ENCODE measurements around the gene EXOC3L4. TPM values are rescaled to one million over a fixed set of nuclear protein-coding genes. Genes with fewer than 3 reads are reported as not detected.

EXOC3L4 gene
- total and polyA plus RNA-seq, 2 donors (not counting 1 experiment from before 2014, with no cell fraction given) = 0.39 to 0.50 TPM

DNA sequence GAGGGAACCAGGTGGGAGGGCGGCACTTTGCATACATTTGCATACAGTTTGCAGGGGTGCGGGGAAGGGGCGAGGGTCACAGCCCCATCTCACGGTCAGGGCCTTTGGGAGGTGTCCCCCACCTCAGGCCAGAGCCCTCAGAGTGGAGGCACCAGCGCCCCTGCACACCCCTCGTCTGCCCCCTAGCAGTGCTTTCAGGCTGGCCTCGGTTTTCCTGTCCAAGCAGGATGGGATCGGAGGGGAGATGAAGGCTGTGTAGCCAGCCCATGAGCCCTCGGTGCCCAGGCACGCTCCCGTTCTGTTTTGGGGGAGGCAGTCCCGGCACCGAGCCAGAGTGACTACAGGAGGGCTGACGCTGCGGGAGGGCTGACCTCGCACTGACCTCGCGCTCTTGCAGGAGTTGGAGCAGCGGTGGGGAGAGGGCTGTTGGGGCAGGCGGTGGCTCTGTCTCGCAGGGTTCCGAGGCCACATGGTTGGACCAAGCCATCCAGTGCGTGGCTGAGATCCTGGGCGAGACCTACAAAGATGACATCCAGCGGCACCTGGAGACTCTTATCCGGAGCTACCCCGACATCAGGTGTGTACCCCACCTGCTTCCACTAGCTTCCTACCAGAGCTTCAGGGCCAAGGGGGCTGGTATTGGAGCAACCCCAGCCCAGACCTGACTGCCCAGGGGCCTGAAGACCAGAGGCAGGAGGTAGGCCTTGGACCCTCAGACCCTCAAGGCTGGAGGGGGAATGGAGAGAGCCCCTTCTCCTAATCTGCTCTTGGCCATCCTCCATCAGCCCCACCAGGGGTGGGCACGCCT lies 13.6 kb downstream of the EXOC3L4 start:
- DNase-seq (ENCODE audit: low read depth in 2 of 2) = no peak
- no peak overlapping the region for H3K4me2 ChIP-seq (ENCODE audit: extremely low read depth, insufficient read depth, low read length)
- peaks cover 26% of the 10 kb centered on the region for H3K4me1 ChIP-seq (ENCODE audit: control insufficient read depth, extremely low read depth, insufficient read depth, low read length)
- H3K4me3 ChIP-seq (replicated peaks in 1 of 4; ENCODE audit: control extremely low read depth in 1 of 4, insufficient read depth in 1 of 4, low read depth in 3 of 4, low read length in 4 of 4) = no peak overlapping the region
- H3K79me2 ChIP-seq (ENCODE audit: control insufficient read depth, insufficient read depth, low read length) = no peaks in the 10 kb centered on the region
- no peak overlapping the region for H3K27ac ChIP-seq (ENCODE audit: insufficient read depth, low read length)
- no peak overlapping the region for H3K9ac ChIP-seq (ENCODE audit: insufficient read depth, low read length)
- H2AFZ ChIP-seq (ENCODE audit: low read length) = no peak overlapping the region
- TF ChIP-seq, protein P1, sequence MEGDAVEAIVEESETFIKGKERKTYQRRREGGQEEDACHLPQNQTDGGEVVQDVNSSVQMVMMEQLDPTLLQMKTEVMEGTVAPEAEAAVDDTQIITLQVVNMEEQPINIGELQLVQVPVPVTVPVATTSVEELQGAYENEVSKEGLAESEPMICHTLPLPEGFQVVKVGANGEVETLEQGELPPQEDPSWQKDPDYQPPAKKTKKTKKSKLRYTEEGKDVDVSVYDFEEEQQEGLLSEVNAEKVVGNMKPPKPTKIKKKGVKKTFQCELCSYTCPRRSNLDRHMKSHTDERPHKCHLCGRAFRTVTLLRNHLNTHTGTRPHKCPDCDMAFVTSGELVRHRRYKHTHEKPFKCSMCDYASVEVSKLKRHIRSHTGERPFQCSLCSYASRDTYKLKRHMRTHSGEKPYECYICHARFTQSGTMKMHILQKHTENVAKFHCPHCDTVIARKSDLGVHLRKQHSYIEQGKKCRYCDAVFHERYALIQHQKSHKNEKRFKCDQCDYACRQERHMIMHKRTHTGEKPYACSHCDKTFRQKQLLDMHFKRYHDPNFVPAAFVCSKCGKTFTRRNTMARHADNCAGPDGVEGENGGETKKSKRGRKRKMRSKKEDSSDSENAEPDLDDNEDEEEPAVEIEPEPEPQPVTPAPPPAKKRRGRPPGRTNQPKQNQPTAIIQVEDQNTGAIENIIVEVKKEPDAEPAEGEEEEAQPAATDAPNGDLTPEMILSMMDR (conservative IDR thresholded peaks at IDR 0.05 in 1 of 2, IDR thresholded peaks at IDR 0.05 in 1 of 2; ENCODE audit: low read depth in 1 of 2, low read length in 2 of 2) = no peak
- TF ChIP-seq EZH2 (IDR thresholded peaks at IDR 0.05; ENCODE audit: low read length, missing control alignments) = no peak
- no peaks in the 10 kb centered on the region for H4K20me1 ChIP-seq (ENCODE audit: control insufficient read depth, extremely low read depth, insufficient read depth, low read length)
- H3K27me3 ChIP-seq (ENCODE audit: control insufficient read depth, insufficient read depth, low read length) = peaks cover 16% of the 10 kb centered on the region
- no peaks in the 10 kb centered on the region for H3K9me3 ChIP-seq (ENCODE audit: control insufficient read depth, insufficient read depth, low read depth, low read length)
- H3K36me3 ChIP-seq (ENCODE audit: control insufficient read depth, insufficient read depth, low read length) = no peaks in the 10 kb centered on the region

DNA sequence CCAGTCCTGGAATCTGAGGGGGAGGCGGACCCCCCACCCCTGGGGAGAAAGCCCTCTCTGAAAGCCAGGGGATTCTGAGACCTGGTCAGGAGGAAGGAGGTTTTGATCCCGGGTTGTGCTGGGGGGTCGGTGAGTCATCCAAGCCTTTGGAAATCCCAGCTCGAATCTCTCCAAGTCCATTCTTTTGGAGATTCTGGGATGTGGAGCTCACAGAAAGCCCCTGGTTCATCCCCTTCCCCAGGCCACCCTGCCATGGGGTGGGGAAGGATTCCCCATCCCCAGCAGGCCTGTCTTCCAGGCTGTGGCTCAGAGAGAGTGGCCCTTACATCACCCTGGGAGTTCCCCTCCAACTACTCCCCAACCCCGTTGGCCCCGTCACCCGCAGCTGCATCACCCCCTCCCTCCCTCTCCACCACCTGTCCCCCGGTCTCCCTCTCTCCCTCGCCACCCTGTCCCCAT lies 14.3 kb downstream of the EXOC3L4 start:
- DNase-seq (ENCODE audit: low read depth in 2 of 2) = peak; percentile 38 to 52
- Histone ChIP-seq H2AFZ (ENCODE audit: low read length) (no peak overlapping the region), H3K27ac (ENCODE audit: insufficient read depth, low read length) (no peak overlapping the region)

More for the DNA sequence above, 14.3 kb downstream of the EXOC3L4 start:
- Histone ChIP-seq H3K36me3 (ENCODE audit: control insufficient read depth, insufficient read depth, low read length) (no peaks in the 10 kb centered on the region), H3K4me2 (ENCODE audit: extremely low read depth, insufficient read depth, low read length) (no peak overlapping the region), H3K4me3 (replicated peaks in 1 of 4; ENCODE audit: control extremely low read depth in 1 of 4, insufficient read depth in 1 of 4, low read depth in 3 of 4, low read length in 4 of 4) (no peak overlapping the region), H3K4me1 (ENCODE audit: control insufficient read depth, extremely low read depth, insufficient read depth, low read length) (peaks cover 26% of the 10 kb centered on the region), H3K9me3 (ENCODE audit: control insufficient read depth, insufficient read depth, low read depth, low read length) (no peaks in the 10 kb centered on the region), H3K9ac (ENCODE audit: insufficient read depth, low read length) (no peak overlapping the region), H3K79me2 (ENCODE audit: control insufficient read depth, insufficient read depth, low read length) (no peaks in the 10 kb centered on the region), H3K27me3 (ENCODE audit: control insufficient read depth, insufficient read depth, low read length) (peaks cover 10% of the 10 kb centered on the region), H4K20me1 (ENCODE audit: control insufficient read depth, extremely low read depth, insufficient read depth, low read length) (no peaks in the 10 kb centered on the region)
- TF ChIP-seq, protein P1 (conservative IDR thresholded peaks at IDR 0.05 in 1 of 2, IDR thresholded peaks at IDR 0.05 in 1 of 2; ENCODE audit: low read depth in 1 of 2, low read length in 2 of 2) = no peak
- TF ChIP-seq EZH2 (IDR thresholded peaks at IDR 0.05; ENCODE audit: low read length, missing control alignments) = no peak
